ENCODE results near the gene TRABD2A. TPM values are rescaled to one million over a fixed set of nuclear protein-coding genes. Genes with fewer than 3 reads are reported as not detected.

TRABD2A gene
- total and polyA plus RNA-seq, 8 donors: 0.29 to 109 (median 0.58) TPM; not detected in 1

GRCh38 chr2:84904717-84905174 lies 23.9 kb upstream of the TRABD2A start:
- H3K9me3 ChIP-seq: no peaks in the 10 kb centered on the region
- intact Hi-C loops (cut with DNase I; ENCODE audit: low total_unique reads): no loop called here
- peak overlapping the region; percentile 95 to 99 (median 96) for H3K27ac ChIP-seq
- peak overlapping the region; percentile 78 to 92 (median 83) for H3K4me3 ChIP-seq
- no peaks in the 10 kb centered on the region for H3K36me3 ChIP-seq
- peak; percentile 83 to 90 for DNase-seq
- TF ChIP-seq POLR2A (IDR thresholded peaks at IDR 0.05) (no peak), POLR2AphosphoS5 (IDR thresholded peaks at IDR 0.05) (peak; percentile 84 to 94 (median 87)), CTCF (IDR thresholded peaks at IDR 0.05) (no peak), EP300 (IDR thresholded peaks at IDR 0.05) (peak; percentile 71)
- H3K27me3 ChIP-seq: no peaks in the 10 kb centered on the region
- 0 to 1% (median 1%) methylated on average over 17 to 21 of the region's 21 CpGs for WGBS, 5 donors
- H3K4me1 ChIP-seq: peaks cover 7 to 30% (median 23%) of the 10 kb centered on the region in 4 donors

- 67 to 76% (median 67%) methylated on average over 9 of the region's 9 CpGs for WGBS, 5 donors
- Histone ChIP-seq H3K27ac (peak overlapping the region in 4 of 5 donors; percentile 95 to 99 (median 96)), H3K9me3 (no peaks in the 10 kb centered on the region), H3K4me1 (peaks cover 12 to 36% (median 23%) of the 10 kb centered on the region in 4 donors), H3K27me3 (no peaks in the 10 kb centered on the region), H3K4me3 (peak overlapping the region; percentile 78 to 92 (median 83)), H3K36me3 (no peaks in the 10 kb centered on the region)
- intact Hi-C loops (cut with DNase I; ENCODE audit: low total_unique reads): no loop called here
- TF ChIP-seq POLR2AphosphoS5 (IDR thresholded peaks at IDR 0.05) (no peak), POLR2A (IDR thresholded peaks at IDR 0.05) (no peak), EP300 (IDR thresholded peaks at IDR 0.05) (no peak), CTCF (IDR thresholded peaks at IDR 0.05) (no peak)
- no peak for DNase-seq
These were observed 23.3 kb upstream of the TRABD2A start for GRCh38 chr2:84904151-84904550.

- Histone ChIP-seq H3K27me3 (no peaks in the 10 kb centered on the region), H3K4me1 (peaks cover 15 to 44% (median 26%) of the 10 kb centered on the region in 4 donors), H3K9me3 (no peaks in the 10 kb centered on the region), H3K27ac (no peak overlapping the region), H3K36me3 (no peaks in the 10 kb centered on the region), H3K4me3 (no peak overlapping the region)
- no peak for TF ChIP-seq POLR2A (IDR thresholded peaks at IDR 0.05)
- TF ChIP-seq CTCF (IDR thresholded peaks at IDR 0.05): no peak
- no peak for TF ChIP-seq EP300 (IDR thresholded peaks at IDR 0.05)
- no peak for TF ChIP-seq POLR2AphosphoS5 (IDR thresholded peaks at IDR 0.05)
- WGBS, 5 donors: 97 to 100% (median 97%) methylated on average over 4 of the region's 4 CpGs
- intact Hi-C loops (cut with DNase I; ENCODE audit: low total_unique reads): no loop called here
- no peak for DNase-seq
These were observed 21.6 kb upstream of the TRABD2A start for GRCh38 chr2:84902526-84902925.

- Histone ChIP-seq H3K9me3 (no peaks in the 10 kb centered on the region), H3K4me1 (peaks cover 11 to 35% (median 20%) of the 10 kb centered on the region in 4 donors), H3K27ac (peak overlapping the region in 1 of 5 donors; percentile 3), H3K27me3 (no peaks in the 10 kb centered on the region), H3K4me3 (no peak overlapping the region), H3K36me3 (no peaks in the 10 kb centered on the region)
- no peak for DNase-seq
- intact Hi-C loops (cut with DNase I; ENCODE audit: low total_unique reads): no loop called here
- 79 to 90% (median 82%) methylated on average over 2 of the region's 2 CpGs for WGBS, 5 donors
- TF ChIP-seq POLR2A (IDR thresholded peaks at IDR 0.05) (no peak), CTCF (IDR thresholded peaks at IDR 0.05) (no peak), POLR2AphosphoS5 (IDR thresholded peaks at IDR 0.05) (no peak), EP300 (IDR thresholded peaks at IDR 0.05) (no peak)
These were observed 20.8 kb upstream of the TRABD2A start for GRCh38 chr2:84901593-84902120.

Data from stomach (tissue), 9 donors.